HUDEP-2 (cell line): ENCODE measurements around the gene RESP18.
"Not testable (repeated sequence)": the region's sequence is repeated elsewhere in the genome, so short reads cannot be mapped to it uniquely, and the experiment has no call there.

Experiments
- DNase-seq, 76 experiments: peaks; one replicate each; lab custom pipeline; 2025; ENCODE audit not compliant: unreplicated experiment in 76 of 76; lab: John Stamatoyannopoulos, UW

RESP18 gene

DNA sequence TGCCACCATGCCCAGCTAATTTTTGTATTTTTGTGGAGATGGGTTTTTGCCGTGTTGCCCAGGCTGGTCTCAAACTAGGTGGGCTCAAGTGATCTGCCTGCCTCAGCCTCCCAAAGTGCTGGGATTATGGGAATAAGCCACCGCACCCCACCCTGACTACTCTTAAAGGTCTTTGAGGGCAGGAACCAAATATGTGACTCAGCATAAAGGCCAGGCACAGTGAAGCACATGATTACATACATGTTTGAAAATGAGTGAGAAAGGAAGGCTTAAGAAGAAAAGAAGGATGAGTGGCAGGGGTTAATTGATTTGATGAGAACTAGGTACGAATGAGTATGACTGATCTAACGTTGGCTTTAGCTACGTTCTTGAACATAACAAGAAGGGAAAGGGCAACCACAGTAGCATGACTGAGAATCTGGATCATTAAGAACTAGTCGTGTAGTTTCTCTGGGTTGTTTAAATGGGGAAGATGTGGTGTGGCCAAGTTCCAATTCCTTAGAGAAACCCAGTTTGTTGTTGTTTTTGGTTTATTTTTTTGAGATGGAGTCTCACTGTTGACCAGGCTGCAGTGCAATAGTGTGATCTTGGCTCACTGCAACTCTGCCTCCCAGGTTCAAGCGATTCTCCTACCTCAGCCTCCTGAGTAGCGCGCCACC lies 6.8 kb downstream of the RESP18 start:
- no peak for DNase-seq

DNA sequence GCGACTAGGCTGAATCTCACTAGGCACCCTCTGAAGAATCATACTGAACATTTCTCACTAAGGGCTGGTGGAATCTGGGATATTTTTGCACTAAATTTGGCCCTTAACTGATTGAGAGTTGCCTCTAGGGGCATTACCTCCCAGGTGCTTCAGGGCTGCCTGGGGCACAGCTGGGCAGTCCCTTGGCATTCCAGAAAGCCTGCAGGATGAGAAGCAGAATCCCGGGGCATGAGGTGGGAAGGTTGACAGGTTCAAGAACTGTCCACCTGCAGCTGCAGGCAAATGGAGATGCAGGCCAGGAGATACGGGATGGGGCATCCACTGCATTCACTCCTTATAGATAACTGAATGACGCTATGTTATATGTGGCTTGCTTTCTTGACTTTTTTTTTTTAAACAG lies 7.4 kb downstream of the RESP18 start:
- no peak for DNase-seq

DNA sequence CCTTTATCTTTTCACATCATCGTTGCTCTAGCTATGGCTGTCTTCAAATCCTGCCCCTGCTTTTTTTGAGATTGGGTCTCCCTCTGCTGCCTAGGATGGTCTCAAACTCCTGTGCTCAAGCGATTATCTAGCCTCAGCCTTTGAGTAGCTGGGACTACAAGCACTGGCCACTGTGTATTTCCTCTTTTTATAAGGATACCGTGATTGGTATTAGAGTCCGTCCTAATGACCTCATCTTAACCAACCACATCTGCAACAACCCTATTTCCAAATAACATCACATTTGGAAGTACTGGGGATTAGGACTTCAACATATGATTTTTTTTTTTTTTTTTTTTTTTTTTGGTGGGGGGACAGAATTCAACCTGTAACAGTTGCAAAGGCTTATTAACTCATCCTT lies 9.1 kb downstream of the RESP18 start:
- no peak for DNase-seq

DNA sequence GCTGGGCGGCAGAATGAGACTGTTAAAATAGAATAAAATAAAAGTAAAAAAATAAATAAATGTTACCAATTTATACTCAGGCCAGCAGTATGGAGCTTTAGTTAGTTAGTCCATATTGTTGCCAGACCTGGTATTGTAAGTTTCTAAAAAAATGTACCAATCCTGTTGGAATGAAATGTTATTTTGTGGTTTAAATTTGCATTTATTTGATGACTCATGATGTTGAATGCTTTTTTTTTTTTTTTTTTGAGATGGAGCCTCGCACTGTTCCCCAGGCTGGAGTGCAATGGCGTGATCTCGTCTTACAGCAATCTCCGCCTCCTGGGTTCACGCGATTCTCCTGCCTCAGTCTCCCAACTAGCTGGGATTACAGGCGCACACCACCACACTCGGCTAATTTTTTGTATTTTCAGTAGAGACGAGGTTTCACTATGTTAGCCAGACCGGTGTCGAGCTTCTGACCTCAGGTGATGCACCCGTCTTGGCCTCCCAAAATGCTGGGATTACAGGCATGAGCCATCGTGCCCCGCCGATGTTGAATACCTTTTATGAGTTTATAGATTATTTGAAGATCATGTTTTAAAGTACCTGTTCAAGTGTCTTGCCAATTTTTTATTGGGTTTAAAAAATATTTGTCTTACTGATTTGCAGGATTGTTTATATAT lies 17.6 kb downstream of the RESP18 start:
- no peak for DNase-seq

DNA sequence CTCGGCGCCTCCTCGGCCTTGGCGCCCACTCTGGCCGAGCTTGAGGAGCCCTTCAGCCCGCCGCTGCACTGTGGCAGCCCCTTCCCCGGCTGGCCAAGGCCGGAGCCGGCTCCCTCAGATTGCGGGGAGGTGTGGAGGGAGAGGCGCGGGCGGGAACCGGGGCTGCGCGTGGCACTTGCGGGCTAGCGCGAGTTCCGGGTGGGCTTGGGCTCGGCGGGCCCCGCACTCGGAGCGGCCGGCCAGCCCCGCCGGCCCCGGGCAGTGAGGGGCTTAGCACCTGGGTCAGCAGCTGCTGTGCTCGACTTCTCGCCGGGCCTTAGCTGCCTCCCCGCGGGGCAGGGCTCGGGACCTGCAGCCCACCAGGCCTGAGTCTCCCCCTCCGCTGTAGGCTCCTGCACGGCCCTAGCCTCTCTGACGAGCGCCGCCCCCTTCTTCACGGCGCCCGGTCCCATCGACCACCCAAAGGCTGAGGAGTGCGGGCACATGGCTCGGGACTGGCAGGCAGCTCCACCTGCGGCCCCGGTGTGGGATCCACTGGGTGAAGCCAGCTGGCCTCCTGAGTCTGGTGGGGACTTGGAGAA lies 19.8 kb downstream of the RESP18 start:
- not testable (repeated sequence) for DNase-seq

DNA sequence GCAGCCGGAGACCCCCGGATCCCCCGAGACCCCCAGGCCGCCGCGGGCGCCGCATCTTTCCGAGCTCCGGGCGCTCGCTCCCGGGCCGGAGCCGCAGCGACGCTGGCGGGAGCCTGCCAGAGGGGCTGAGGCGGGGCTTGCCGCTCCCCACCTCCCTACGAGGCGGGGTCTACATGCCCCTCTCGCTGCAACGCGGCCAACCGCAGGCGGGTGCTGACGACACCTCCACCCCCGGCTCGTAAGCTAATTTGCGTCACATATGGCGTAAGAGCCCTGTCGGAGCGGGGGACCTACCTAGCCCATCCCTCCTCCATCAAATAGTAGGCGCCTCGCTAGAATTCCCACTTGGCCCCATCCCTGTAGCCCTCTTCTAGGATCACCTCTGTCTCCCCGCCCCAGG lies 23.3 kb downstream of the RESP18 start, which contains the start of gene PTPRN:
Gene PTPRN (minus strand): TSS at position 124 of the 400 bp plus-strand sequence. CDS start 69 bp downstream, at position 55.
- no peak for DNase-seq

DNA sequence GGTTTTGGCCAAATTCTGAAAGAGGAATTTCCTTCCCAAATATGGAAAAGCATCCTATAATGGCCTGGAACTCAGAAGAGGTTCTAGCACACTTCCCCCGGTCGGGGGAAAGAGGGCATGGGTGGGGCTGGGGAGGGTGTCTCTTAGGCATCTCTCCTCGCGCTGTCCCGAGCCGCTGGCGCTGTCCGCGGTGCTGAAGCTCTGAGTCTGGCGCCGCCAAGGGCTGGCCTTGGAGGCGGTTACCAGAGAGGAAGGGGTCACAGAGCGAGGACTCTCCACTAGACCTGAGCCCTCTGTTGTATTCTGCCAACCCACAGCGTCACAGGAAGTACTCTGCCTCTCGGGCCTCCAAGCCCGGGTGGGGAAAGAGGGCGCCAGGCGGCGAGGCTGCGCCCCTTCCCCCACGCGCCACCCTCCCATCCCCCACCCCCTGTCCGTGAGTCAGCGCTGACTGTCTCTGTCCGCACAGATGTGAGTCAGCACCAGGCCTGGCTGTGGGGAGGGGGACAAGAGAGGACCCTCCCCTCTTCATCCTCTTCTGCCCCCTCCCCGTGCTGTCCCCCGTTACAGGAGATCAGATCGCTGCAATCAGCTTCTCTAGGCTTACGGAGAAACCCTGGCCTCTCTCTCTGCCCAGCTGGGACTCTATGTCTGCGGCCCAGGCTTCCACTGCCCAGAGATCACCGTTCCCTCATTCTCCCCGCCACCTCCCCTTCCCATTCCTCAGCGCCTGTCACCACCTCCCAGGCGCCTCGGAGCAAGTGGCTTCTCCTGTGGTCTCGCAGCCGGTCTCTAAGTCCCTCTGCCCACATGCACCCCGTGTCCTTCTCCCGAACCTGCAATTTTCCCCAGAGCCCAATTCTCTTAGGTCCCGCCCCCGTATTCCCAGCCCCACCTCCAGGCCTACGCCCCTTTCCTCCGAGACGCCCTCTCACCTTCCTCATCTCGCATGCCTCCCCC lies 24.1 kb downstream of the RESP18 start:
- DNase-seq: peak in 63 of 76 experiments; percentile 2 to 77 (median 41)

DNA sequence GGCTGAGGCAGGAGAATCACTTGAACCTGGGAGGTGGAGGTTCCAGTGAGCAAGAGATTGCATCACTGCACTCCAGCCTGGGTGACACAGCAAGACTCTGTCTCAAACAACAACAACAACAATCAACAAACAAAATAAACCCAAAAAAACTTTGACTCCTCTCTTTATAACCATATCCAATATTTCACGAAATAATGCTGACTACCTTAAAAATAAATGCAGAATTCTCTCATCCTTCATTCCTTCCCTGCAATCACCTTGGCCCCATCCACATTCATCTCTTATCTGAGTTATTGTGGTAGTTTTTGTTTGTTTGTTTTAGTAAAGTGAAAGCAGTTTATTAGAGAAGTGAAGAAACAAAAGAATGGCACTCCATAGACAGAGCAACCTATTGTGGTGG lies 26.5 kb downstream of the RESP18 start:
- no peak for DNase-seq

DNA sequence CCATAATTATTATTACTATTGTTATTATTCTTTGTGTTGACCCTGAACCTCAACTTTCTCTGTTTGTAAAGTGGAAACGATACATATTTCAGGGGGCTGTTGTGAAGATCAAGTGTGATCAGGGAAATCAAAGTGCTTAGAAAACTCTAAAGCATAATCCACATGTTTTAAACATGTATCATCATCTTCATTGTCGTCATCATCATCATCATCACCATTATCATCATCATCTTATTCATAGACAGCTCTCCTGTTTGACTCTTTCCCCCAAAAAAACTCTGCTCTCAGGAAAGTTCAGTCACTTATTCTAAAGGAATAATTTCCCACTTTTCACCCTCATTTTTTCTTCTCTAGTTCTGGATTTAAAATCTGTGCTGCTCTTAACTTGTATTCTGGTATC lies 28.3 kb downstream of the RESP18 start:
- DNase-seq: no peak

DNA sequence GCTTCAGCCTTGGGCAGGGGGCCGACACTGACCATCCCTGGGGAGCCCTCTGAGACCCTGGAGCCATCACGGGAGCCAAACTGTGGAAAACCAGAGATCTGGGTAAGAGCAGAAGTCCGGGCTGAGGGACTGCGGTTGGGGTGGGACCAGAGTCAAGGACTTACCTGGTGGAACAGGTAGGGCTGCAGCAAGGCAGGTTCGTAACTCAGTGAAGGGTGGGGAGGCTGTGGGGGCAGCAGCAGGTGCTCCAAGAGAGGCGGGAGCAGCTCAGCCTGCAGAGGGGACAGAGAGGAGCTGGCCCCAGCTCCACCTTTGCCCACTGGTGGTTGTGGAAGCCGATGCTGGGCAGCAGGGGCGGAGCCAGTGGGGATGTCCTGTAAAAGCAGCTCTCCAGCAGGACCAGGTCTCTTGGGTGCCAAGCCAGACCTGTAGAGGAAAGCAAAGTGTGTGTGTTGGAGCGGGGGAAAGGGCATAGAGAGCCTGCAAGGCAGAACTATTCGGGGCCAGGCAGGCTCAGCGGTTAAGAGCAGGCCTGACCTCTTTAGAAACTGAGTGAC lies 30.1 kb downstream of the RESP18 start:
- no peak for DNase-seq

DNA sequence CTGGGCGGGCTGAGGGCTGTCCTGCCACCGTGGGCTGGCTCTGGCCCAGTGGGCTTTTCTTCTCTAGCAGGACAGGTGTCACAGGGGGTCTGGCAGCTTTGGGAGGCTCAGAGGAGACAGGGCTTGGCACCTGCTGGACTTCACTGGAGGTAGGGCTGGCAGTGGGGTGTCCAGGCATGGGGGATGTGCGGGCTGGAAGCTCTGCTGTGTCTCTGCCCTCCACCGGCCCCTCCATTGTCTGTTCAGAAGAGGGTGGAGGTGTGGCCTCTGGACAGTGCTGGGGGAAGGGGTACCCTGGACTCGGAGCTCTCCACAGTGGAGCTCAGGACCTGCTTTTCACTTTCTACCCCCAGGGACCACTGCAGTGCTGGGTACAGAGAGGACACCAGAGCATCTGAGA lies 32.5 kb downstream of the RESP18 start:
- DNase-seq: no peak

DNA sequence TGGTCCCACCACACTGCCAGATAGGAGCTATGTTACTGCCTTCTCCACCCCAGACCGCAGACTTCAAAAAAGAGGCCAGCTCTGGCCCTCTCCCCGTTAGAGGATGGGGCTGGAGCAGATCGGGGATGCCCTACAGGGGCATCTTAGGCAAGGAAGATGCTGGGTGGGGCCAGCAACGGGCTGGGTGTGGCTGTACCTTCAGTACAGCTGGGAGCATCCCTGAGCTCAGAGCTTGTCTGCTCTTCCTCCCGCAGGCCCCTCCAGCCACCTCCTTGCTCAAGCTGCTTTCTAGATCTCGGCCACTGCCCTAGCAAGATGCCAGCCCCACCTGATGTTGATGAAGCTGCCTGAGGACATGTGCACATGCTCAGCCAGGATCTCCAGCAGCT lies 33.2 kb downstream of the RESP18 start:
- no peak for DNase-seq

DNA sequence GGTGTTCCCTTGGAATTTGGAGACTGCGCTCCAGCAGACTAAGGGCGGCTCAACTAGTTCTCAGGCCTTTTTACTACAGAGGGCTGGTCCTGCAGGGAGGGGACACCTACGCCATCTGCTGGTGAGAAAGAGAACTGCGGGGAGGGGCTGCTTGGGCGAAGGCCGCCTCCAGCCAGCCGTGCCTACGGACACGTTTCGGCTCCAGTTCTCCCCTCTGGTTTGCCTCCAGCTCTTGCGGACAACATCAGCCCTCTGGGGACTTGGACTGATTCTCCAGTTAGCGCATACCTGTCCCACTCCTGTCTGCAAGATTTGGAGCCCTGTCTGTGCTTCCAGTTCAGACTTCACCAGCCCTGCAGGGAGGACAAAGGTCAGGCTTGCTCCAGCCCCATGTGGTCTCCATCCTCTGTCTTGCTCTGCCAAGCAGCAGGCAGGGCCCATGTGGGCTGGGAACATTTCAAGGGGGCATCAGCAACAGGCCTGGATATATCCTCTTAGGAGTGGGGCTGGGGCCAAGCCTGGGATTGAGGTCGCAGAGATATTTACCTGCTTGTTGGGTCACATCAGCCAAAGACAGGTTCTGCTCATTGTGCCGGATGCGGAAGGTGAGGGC lies 33.7 kb downstream of the RESP18 start:
- DNase-seq: peak in 71 of 76 experiments; percentile 11 to 90 (median 70)

DNA sequence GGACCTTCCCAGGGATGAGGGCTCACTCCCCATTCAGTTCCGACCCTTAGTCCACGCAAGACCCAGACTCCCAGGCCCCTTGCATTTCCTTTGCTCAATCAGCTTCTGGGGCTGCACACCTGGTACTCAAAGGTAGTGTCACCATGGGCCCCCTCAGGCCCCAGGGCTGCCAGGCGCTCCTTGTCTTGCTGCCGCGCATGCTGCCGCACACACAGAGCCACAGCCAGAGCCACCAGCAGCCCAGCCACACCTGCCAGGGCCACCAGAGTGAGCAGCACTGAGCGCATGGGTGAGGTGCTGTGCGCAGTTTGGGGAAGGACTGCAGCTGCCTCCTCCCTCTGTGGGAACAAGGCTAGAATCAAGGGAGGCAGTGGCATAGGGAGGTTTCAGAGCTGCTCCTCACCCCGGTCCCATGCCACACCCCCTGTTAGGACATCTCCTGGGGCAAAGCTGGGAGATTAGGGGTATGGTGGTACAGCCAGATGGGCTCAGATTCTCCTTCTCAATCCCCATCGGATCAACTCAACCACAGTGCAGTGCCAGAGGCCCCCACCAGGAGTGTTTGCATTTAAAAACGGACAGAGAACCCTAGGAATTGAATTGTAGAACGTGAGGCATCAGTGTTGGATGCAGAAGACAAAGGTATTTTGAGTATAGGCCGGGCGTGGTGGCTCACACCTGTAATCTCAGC lies 34.6 kb downstream of the RESP18 start:
- peak in 1 of 76 experiments; percentile 3 for DNase-seq

DNA sequence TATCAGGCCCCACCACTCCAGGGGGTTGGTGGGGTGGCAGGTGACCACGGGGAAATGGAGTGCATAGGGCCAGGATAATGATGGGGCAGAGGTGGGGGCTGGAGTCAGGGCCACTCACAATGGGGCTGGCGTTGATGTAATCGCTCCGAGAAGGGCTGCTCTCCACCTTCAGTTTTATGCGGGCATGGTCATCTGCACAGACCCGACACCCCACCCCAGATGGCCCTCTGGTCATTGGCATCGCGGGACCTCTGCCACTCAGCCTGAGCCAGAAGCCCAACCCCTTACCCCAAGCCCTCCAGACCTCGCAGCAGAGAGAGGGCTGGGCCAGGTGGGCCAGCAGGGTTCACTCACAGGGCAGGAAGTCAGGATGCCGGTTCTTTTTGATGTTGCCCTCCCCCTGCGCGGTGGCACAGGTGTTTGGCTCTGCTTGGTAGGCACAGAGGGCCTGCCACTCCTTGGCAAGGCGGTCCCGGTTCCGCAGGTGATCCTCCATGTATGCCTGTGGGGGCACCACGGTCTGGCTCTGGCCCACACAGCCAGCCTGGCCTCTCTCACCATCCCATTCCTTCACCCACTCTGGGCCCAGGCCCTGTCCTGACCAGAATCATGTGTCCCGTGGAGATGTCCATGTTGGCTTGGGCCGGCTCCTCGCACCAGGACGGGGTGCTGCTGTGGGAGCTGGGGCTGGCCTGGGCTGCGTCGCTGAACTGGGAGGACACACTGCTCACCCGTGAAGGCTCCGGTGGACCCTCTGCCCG lies 35.7 kb downstream of the RESP18 start:
- no peak for DNase-seq

DNA sequence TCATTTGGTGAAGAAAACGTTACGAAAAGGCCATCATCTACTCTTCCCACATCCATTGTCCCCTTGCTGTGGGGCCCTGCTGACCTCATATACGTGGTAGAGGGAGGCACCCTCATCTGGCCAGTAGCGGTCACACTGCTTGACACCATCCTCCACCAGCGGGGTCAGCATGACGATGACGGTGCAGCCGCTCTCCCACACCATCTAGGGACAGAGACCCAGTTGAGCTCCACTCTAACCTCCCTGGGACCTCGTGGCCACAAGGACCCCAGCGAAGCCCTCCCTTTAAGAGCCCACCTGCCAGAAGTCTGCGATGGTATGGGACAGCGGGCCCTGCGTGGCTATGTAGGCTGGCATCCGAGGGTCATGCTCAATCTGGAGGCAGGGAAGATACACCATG lies 36.4 kb downstream of the RESP18 start:
- DNase-seq: no peak

DNA sequence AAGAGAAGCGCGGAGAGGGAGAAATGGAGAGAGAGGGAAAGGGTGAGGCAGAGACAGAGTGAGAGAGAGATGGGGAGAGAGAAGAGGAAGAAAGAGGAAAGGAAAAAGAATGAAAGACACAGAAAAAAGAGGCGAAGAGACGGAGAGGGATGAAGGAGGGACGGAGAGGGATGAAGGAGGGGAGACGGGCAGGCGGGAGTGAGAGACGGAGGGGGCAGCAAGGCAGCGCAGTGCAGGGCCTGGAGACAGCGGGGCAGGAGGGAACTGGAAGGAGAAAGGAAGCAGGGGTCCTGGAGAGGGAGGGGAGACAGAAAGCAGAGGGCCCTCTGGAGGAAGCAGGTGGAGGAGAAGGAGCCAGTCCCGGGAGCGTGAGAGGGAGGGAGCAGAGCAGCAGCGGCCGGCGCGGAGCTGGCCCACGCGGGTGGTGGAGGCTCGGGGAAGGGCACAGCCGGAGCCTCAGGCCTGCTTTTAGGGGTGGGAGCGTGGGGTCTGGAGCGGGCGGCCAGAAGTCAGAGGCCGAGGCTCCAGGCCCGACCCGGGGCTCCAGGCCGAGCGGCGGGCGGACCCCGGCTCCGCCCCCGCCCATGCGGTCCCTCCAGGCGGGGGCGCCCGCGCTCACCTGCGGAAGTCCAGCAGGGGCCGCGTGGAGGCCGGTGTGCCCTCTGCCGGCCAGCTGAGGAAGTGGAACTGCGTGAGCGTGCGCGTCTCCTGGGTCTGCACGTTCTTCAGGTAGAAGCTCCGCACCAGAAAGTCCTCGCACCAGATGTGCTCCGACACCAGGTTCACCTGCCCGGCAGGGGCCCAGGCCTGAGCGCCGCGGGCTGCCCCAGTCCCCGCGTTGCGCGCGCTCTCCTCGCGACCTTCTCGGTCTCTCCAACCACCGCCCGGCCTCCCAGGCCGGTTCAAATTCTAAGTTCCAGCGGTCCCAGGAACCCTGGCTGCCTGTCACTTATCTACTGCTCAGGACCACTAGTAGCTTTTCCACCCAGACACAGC lies 37.9 kb downstream of the RESP18 start:
- DNase-seq: peak in 72 of 76 experiments; percentile 12 to 84 (median 69)
